Thyroid gland (tissue), 4 donors: ENCODE data around the gene SLC16A5.

Experiments used
- CTCF ChIP-seq, 6 experiments: fragments of 200-600 bp in 3 of 6; fragments of 450-650 bp in 3 of 6; sonication (generic) in 3 of 6; IDR thresholded peaks; one replicate each; pipeline ENCODE4 v1.5.1; 2016 to 2019; ENCODE audit warnings: antibody characterized with exemption in 6 of 6, mild to moderate bottlenecking in 2 of 6, inconsistent platforms in 1 of 6, moderate library complexity in 1 of 6
- POLR2A ChIP-seq, 2 donors: fragments of 450-650 bp; IDR thresholded peaks; one replicate each; pipeline ENCODE4 v1.6.1; 2017; ENCODE audit warnings: antibody characterized with exemption in 2 of 2, mild to moderate bottlenecking in 2 of 2, moderate library complexity in 1 of 2

- peak; percentile 63 to 87 (median 74) for TF ChIP-seq CTCF (IDR thresholded peaks at IDR 0.05)
- no peak for TF ChIP-seq POLR2A (IDR thresholded peaks at IDR 0.05)
These were observed 17.6 kb downstream of the SLC16A5 start for GRCh38 chr17:75105126-75106080.
